ELF-1 (cell line): ENCODE measurements around the gene ABCB11.

Source experiments
- DNase-seq: peaks from one replicate; pipeline ENCODE4 v3.0.0-alpha.2; 2016; ENCODE audit warnings: low read depth, low spot score

The ABCB11 gene

GRCh38 chr2:169007941-169008340 is 23.2 kb downstream of the ABCB11 start:
- DNase-seq = no peak

- no peak for DNase-seq
Observed at GRCh38 chr2:169007356-169007755, 23.8 kb downstream of the ABCB11 start.

- no peak for DNase-seq
Observed at GRCh38 chr2:169006665-169007064, 24.5 kb downstream of the ABCB11 start.

- DNase-seq = no peak
Observed at GRCh38 chr2:169005994-169006393, 25.1 kb downstream of the ABCB11 start.

- peak; percentile 74 for DNase-seq
Observed at GRCh38 chr2:169005080-169005598, 26.0 kb downstream of the ABCB11 start.

- DNase-seq = no peak
Observed at GRCh38 chr2:169002161-169002738, 28.9 kb downstream of the ABCB11 start.

GRCh38 chr2:169001116-169001815 is 29.9 kb downstream of the ABCB11 start:
- DNase-seq = no peak

GRCh38 chr2:168999668-169000213 is 31.4 kb downstream of the ABCB11 start:
- DNase-seq = no peak

GRCh38 chr2:168998609-168999211 is 32.4 kb downstream of the ABCB11 start:
- DNase-seq = no peak

GRCh38 chr2:168997794-168998193 is 33.3 kb downstream of the ABCB11 start:
- DNase-seq = no peak

GRCh38 chr2:168997118-168997521 is 34.0 kb downstream of the ABCB11 start:
- no peak for DNase-seq

GRCh38 chr2:168995744-168996143 is 35.4 kb downstream of the ABCB11 start:
- no peak for DNase-seq

- no peak for DNase-seq
Observed at GRCh38 chr2:168993538-168993937, 37.6 kb downstream of the ABCB11 start.

- DNase-seq = no peak
Observed at GRCh38 chr2:168992591-168993349, 38.4 kb downstream of the ABCB11 start.

GRCh38 chr2:168992026-168992425 is 39.1 kb downstream of the ABCB11 start:
- no peak for DNase-seq

GRCh38 chr2:168988755-168989154 is 42.4 kb downstream of the ABCB11 start:
- DNase-seq = no peak

GRCh38 chr2:168986398-168986943 is 44.7 kb downstream of the ABCB11 start:
- DNase-seq = no peak

GRCh38 chr2:168981651-168982050 is 49.5 kb downstream of the ABCB11 start:
- no peak for DNase-seq

GRCh38 chr2:168978461-168978861 is 52.7 kb downstream of the ABCB11 start:
- no peak for DNase-seq

GRCh38 chr2:168977608-168978007 is 53.5 kb downstream of the ABCB11 start:
- DNase-seq = no peak

- peak; percentile 26 for DNase-seq
Observed at GRCh38 chr2:168976034-168976654, 55.0 kb downstream of the ABCB11 start.
